Renal cortex interstitium (tissue), 11 donors: ENCODE results near the gene TMEM145. TPM values are rescaled to one million over a fixed set of nuclear protein-coding genes. Genes with fewer than 3 reads are reported as not detected.

Experiments used
- DNase-seq, 11 donors: peaks; one replicate each; pipeline ENCODE4 v3.0.0-alpha.2; 2013; ENCODE audit warnings: low read depth in 9 of 11, low spot score in 4 of 11; ENCODE audit errors: extremely low read depth in 1 of 11
- polyA plus RNA-seq, 3 donors: library from polyadenylated mRNA; unstranded; fragments of 120-200 nt; gene quantifications; one replicate each; pipeline ENCODE4 v1.2.1, GENCODE V29; 2013; ENCODE audit not compliant: insufficient read length in 3 of 3

TMEM145 gene
- polyA plus RNA-seq, 3 donors: 0.72 to 1.2 (median 0.90) TPM

GRCh38 chr19:42276284-42276683 is 36.8 kb upstream of the TMEM145 start:
- no peak for DNase-seq

- DNase-seq: no peak
Observed at GRCh38 chr19:42276821-42277220, 36.3 kb upstream of the TMEM145 start.

DNA sequence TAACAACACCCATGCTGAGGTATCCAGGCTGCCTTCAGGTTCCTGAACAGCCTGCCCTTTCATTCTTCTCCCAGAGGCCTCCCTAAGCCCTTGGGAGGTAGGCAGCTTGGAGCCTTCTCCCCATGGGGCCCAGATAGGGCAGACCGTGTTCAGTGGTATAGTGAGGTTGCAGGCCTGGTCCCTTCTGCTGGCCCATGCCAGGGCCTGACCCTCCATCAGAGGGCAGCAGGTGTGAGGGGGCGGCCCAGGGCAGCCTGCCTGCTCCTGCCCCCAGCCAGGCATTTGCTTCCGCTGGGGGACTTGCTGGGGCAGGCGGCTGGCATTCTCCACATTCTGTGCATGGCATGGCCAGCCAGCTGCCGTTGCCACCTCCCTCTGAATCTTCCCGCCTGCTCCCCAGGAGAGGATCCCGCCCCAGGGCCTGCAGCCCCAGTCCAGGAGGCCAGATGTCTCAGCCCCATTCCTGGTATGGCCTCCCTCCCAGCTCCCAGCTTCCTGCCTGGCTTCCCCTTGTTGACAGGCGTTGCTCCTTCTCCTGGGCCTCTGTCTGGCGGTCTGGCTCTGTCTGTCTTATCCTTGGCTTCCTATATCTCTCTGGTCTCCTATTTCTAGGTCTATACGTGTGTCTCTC is 35.2 kb upstream of the TMEM145 start:
- DNase-seq: no peak

- no peak for DNase-seq
Observed at GRCh38 chr19:42278452-42279154, 34.5 kb upstream of the TMEM145 start.

GRCh38 chr19:42279155-42279901 is 33.8 kb upstream of the TMEM145 start:
- DNase-seq: no peak

DNA sequence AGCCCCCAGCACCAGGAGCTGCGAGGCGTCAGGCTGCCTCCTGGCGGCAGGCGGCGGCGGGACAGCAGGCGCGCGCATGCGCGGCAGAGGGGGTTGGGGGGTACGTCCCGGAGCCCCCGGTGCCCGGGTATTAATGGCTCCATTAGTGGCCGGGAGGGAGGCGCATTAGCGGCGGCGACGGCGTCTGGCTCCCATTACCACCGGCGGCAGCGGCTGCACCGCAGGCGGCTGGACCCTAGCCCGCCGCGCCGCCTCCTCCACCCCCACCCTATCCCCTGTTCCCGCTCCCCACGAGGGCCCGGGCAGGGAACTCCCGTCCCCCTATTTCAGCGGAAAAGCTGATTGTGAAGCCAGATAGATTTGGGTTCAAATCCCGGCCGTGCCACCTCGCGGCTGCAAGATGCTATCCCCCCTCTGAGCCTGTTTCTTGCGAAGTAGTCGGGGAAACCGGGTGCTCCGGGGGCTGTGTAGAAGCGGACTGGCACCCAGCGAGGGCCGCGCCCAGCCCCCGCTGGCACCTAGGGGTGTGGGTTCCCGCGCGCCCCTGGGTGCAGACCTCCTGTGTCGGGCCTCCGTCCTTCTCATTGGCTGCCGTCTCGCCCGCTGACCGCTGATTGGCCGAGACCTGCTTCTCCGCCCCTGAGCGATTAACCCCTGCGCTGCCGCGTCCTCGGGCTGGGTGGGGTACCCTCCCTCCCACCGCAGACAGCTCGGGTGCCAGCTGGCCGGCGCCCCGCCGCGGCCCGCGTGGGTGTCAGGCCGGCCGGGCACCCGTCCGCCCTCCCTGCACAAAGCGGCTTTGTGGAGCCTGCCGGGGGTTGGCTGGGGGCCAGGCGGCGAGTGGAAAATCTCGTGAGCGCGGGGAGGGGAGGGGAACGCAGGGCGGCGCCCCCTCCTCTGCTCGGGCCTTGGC is 33.0 kb upstream of the TMEM145 start:
- peak in 4 of 11 donors; percentile 75 to 86 (median 80) for DNase-seq

- no peak for DNase-seq
Observed at GRCh38 chr19:42280815-42281145, 32.3 kb upstream of the TMEM145 start.

DNA sequence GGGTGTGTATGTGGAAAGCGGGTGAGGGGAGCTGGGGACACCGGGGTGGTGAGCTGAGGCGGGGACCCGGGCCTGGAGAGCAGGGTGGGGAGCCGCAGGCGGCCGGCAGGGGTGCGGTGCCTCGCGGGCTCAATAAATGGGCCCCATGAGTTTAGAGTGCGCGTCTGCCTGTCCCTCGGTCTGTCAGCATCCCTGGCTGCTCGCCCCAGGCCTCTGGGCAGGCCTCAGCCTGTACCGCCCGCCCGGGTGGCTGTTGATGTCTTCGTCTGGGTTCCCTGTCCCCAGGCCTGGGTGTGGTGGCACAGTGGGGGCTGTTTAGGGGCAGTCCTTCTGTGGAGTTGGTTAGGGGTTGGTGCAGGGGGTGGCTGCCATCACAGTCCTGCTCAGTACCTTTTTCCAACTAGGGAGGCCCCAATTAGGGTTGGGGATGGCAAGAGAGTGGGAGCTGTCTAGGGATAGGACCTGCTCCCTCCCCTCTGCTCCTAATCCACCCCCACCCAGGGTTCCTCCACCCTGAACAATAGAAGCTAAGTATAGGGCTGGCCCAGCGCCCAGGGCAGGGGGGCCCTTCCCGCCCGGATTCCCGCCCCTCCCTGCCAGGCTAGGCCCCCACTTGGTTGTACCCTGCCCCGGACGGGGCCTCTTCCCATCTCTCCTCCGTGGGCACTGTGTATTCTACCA is 31.8 kb upstream of the TMEM145 start:
- no peak for DNase-seq

DNA sequence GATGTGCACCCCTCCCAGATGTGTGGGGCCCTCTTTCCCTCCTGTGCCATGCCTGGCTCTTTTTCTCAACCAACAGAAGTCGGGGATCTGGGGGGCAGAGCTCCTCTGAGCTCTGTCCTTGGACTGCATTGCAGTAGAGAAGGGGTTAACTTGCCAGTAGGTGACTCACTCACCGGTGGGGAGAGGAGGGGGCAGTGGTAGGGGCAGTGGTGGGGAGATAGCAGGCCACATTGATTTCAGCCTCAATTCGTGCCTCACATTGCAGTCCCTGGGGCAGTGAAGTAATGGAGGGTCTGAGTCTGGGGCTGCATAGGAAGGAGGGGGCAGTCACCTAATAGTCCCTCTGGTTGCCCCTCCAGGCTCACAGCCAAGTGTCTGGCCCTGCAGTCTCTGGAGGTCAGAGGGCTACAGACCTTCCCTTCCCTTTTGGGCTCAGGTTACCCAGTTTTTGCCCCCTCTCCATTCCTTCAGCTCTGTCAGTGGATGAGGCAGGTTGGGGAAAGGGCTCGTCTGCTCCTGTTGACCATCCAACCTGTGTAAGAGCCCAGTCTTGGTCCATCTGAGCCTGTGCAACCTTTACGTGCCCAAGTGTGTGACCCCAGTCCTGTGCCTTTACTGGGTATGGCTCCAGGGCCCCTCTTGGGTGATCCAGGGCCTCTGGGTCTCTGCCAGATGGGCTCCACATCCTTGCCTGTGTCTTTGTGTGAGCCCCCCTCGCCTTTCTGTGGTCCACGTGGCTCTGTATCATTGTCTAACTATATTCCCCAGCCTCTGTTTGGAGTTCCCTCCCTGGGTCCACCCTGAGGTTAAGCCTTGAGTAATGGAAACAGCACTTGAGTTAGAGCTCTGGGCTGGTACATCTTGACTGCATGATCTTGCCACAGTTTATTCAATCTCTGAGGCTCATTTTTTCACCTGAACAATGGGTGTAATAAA is 31.0 kb upstream of the TMEM145 start:
- no peak for DNase-seq

DNA sequence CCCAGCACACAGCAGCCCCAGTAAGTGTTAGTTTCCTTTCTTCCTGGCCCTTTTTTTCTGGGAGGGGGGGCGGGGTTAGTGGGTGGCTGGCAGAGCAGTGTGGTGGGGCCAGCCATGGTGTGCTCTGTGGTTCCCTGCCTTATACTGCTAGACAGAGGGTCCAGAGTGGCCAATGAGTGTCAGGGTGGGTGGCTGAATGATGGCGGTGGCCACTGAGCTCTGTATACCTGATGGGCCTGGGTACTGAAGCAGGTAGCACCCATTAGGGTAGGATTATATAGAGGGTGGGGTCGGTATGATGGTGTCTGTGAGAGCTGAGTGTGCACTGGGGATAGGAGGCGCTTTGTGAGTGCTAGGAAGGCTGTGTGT is 30.3 kb upstream of the TMEM145 start:
- DNase-seq: no peak

DNA sequence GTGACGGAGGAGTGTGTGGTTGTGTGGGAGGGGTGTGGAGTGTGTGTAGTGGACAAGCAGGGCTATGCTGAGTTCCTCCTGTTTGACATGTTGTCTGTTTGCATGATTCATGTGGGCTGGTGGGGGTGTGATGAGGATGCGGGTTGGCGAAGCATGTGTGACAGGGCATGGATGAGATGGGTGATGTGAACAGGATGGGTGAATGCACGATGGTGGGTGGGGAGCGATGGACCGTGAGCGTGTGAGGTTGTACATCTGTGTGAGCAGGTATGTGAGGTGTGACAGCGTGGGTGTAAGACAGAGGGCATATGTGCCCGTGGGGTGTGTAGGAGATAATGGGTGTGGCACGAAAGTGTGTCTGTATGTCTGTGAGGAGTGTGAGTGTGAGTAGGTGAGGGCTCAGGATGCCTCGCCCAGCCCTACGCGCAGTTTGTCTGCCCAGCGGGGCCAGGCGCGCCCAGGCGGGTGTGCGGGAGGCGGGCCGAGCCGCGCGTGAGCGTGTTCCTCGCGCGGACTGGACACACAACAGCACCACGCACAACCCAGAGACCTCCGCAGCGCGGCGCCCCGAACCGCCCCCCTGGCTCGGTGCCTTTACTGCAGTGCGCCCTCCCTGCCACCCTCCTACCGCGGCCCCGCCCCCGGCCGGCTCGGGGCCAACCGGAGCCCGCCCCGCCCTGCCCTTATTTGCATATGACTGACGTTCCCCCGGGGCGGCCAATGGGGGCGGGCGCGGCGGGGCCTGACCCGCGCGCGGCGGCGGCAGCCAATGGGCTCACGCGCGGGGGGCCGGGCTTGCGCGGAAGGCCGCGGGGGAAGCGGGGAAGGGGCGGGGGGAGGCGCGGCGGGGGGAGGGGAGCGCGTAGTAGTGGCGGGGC is 29.7 kb upstream of the TMEM145 start:
- peak in 8 of 11 donors; percentile 80 to 95 (median 93) for DNase-seq

- no peak for DNase-seq
Observed at GRCh38 chr19:42284066-42284501, 29.0 kb upstream of the TMEM145 start.

GRCh38 chr19:42284591-42285341 is 28.3 kb upstream of the TMEM145 start:
- DNase-seq: no peak

DNA sequence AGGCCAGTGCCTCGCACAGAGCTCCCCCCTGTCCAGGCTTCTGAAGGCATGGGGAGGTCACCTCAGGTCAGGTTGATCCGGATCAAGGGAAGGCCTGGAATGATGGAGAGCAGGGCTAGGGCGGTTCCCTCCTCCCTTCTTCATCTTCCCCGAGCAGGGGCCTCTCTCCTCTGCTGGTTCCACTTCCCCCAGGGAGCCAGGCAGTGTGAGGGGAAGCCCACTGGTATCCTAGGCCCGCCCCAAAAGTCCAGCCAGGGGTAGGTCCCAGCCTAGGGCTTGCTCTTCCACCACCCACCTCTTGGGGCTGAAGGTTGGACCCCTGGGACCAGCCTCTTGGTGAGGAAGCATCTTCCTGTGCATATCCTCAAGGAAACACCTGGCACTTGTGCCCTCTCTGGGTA is 27.6 kb upstream of the TMEM145 start:
- no peak for DNase-seq

DNA sequence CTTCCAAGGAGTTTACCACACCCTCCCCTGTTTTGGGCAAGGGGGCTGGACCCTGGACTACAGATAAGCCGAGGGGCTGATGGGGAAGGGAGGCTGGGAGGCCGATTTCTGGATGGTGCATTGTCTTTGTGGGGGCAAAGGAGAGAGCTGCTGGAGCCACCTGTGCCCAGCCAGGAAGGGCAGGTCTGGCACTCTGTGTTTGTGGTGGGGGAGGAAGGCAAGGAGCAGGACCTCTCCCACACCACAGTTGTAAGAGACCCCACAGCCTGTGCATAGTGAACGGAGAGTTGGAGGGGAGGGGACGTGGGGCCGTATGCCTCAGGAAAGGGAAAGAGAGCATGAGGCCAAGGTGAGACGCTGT is 27.1 kb upstream of the TMEM145 start:
- no peak for DNase-seq

DNA sequence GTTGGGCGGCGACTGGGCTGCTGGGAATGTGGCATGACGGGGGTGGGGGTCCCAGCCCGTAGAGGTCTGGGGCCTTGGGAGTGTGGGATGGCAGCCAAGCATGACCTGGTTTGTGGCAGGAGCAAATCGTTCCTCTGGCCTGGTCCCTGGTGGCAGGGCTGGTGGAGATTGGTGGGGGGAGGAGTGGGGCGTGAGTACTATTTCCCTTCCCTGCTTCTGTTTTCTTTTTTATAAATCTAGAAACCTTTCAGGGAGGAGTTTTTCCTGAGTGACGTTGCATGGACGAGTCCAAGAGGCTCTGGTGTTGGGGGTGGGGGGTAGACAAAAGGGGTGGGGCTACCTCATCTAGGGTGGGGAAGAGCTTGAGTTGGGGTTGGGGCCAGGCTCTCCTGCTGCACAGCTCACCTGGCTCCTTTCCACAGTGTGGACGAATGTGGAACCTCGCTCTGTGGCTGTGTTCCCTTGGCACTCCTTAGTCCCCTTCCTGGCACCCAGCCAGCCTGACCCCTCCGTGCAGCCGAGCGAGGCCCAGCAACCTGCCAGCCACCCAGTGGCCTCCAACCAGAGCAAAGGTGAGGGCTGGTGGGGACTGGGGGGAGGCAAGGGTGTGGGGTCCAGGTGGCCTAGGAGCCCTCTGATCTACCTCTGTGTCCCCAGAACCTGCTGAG is 26.6 kb upstream of the TMEM145 start:
- DNase-seq: no peak
